CD4-positive, alpha-beta T cell treated with Interleukin-10 for 1 hour (primary cell): Measurements from ENCODE around the gene LAMTOR5.
"Not testable (repeated sequence)": the region's sequence is repeated elsewhere in the genome, so short reads cannot be mapped to it uniquely, and the experiment has no call there.

ENCODE experiments used
- DNase-seq: peaks from one replicate; pipeline ENCODE4 v3.0.0-alpha.2; 2020

The LAMTOR5 gene

DNA sequence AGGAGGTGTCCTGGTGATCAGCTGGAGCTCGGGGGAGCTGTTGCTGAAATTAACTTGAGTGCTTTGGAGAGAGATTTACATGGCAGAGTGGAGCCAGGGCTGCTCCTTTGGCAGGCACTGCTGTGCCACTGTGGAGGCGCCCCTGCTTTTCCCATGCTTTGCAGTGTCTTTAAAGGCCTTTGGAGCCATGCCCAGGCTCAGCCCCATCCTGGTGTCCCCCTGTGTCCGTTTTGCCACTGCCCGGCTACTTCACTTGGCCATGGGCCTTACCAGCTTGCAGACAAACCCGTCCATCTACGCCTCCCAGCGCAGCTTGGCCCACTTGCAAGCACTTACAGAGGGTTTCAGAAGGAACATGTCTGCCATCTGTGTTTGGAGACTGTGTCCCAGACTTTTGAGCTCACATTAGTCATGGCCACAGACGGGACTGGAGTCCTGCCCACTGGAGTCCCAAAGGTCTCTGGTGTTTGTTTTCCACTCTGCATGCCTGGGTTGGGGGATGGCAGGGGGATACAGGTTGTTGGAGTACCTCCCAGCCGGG, 18.2 kb upstream of the LAMTOR5 start:
- DNase-seq, result no peak

DNA sequence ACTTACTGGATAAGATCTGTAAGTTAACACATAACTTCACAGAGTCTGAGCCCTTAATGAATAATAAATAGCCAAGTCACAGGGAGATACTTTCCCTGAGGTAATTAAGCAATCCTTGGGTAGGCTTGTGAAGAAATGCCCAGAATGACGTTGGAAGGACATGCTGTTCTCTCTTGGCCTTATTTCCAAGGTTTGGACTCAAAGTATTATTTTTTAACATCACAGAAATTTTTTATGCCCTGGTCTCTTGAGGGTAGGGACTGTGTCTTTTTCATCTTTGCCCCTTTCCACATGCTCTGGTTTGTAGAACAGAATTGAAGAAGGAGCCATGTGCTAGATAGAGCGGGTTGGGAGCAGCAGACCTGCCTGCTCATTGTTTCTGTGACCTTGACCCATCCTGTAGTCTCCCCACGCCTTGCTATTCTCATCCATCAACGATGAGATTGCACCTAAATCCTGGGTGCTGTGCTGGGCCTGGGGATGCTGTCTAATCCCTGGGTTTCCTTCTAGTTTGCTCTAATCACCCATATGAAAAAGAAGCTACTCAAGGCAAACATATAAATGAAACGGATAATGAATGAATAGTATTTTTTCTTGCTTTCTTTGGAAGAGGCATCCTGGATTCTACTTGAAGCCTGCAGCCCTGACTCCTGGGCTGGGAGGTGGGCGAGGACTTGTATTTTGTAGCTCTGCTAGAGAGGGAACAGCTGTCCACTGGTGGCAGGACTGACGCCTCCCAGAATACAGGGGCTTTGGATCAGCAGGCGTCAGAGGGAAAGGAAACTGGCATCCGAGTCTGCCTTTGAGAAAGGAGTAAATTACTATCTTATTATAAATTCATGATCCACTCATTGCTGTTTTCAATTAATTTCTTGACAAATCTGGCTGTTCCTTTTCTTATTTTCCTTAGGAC, 17.5 kb upstream of the LAMTOR5 start:
- DNase-seq, result no peak

DNA sequence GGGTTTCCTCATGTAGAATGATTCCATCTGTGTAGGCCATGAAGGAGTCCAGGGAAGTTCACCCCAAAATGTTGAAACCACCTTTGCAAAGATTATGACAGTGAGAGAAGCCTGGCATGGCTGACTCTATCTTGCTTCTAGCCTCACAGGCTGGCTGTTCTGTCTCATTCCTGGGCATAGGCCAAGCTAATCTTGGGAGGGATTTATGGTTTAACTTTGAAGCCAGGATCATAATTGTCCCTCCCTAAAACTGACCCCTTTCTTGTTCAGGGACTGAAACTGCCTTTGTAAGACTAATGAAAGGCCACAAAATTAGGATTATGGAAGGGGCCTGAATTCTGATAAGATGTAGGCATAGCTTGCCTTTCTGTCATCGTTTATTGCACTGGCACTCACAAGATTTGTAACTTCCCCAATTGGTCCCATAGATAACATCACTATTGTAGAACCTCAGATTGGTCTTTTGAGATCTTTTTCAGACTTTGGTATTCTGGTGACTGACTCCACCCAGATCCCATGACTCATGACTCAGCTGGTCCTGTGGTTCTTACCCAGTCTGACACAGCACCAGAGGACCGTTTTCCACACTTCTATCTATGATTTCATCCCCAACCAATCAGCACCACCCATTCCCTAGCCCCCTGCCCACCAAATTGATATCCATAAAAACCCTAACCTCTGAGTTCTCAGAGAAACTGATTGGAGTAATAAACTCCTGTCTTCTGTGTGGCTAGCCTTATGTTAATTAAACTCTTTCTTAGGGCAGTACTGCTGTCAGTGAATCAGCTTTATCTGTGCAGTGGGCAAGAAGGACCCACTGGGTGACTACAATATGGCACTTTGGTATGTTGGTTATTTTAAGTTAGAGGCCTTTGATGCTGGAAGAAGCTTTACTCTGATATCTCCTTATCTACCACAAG, 13.6 kb upstream of the LAMTOR5 start:
- DNase-seq, result no peak

DNA sequence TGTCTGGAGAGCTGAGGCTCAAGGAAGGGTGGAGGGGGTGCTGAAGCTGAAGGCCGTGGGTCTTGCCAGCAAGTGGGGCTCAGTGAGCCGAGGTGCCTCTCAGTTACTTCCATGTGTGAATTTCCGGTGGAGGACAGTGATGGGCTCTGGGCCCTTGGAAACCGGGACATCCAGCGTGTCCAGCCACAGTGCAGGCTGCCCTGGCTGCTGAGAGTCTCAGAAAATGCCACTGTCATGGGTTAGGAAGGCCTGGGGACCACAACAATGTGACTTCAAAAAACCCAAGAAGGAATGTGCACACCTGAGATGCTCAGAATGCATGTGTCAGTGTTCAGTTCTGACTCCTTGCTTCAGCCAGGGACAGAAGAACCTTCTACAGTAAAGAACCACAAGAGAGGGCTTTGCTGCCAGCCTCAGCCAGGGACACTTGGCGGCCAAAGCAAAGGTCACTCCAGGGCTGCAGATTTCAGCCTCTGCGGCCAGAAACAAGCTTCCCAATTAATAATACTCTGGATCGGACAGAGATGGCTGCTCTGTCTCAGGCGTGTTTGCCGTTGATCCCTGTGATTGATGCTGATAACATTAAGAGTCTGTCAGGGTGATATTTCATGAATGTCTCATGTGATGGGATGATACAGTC, 12.6 kb upstream of the LAMTOR5 start:
- DNase-seq, result no peak

DNA sequence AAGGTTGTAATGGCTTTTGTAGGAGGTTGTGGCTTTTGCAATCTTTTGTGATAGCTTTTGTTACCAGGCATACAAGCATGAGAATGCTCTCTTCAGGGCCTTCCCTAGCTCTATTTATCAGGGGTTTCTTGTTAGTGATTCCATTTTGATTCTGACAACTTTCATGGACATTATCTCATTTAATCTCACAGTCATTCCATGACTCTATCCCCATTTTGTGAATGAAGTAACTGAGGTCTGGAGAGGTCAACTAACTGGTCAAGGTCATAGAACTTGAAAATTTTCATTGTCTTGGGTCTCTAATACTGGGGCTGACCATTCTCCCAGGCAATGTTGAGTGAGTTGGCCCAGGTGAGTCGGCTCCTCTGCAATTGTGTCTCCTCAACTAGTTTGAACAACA, 11.2 kb upstream of the LAMTOR5 start:
- no peak for DNase-seq

DNA sequence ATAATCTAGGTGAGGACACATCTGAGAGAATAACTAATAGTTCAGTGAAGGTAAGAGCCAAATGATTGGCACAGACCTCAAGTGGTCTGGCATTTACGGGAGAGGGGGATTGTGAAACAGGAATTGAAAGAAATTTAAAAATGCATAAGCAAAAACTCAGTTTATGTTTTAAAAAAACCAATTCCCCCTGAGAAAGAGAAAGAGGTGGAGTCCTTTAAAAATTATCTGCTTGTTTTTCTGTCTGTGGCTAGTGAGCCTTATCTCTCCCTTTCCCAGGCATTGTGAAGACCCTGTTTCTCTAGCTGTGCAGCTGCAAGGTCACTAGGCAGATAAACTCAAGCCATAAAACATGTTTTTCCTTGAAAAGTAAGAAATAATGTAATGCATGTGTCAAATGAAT, 5.6 kb upstream of the LAMTOR5 start:
- DNase-seq, result not testable (repeated sequence)

DNA sequence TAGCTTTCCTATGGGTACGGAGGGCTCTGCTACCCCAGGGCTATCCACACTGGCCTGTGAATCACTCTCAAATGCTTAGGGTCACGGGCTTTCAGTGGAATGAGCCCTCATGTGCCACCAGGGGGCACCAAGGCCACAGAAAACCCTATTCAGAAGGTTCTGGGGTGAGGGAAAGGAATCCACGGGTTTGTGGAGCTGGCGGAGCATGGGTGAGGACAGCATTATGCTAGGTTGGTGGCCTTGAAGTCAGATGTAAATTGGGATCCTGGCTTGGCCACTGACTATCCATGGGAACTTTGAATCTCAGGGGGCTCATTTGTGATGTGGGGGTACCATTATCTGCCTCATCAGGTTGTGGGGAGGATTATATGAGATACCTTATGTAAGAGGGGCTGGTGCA, 5.1 kb upstream of the LAMTOR5 start:
- peak; percentile 72 for DNase-seq

DNA sequence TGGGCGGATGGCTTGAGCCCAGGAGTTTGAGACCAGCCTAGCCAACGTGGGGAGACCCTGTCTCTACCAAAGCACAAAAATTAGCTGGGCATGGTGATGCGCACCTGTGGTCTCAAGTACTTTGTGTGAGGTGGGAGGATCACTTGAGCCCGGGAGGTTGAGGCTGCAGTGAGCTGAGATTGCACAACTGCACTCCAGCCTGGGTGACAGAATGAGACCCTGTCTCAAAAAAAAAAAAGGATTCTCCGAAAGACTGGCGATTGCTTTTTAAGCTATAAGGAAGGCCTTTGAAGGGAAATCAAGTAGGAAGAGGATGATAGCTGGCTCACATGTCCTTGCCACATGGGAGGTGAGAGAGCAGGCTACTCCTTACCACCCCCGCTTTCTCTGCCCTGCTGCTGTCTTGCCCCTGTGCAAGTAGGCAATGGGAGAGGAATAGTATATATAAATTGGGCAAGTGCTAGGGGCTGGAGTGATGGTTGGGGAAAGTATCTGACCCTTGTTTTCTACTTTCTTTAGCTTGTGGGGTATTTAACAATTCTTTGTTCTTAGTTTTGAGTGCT, 3.8 kb upstream of the LAMTOR5 start:
- DNase-seq, result no peak

DNA sequence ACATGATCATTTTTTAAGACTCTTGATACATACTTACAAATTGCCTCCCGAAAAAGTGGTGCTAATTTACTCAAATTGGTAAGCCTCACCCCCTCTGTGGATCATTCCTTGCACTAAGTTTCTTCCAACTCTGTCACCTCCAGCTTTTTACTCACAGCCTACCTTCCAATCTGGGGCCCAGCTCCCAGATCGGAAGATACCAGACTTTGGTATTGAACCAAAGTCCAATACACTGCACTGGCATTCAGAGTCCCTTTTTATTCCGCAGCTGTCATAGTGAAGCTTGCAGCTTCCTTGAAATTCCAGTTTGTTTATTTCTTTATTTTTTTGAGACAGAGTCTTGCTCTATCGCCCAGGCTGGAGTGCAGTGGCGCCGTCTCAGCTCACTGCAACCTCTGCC, 1.8 kb upstream of the LAMTOR5 start:
- no peak for DNase-seq

DNA sequence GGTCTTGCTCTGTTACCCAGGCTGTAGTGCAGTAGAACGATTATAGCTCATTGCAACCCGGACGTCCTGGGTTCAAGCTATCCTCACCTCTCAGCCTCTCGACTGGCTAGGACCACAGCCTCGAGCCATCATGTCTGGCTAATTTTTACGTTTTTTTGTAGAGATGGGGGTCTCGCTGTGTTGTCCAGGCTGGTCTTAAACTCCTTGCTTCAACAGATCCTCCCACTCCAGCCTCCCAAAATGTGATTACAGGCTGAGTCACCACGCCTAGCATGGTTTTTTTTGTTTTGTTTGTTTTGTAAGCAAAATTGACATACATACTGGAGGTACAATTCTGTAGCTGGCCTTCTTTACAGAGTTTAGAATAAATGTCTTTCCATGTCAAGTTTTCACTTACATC, 994 bp upstream of the LAMTOR5 start:
- DNase-seq, result no peak

DNA sequence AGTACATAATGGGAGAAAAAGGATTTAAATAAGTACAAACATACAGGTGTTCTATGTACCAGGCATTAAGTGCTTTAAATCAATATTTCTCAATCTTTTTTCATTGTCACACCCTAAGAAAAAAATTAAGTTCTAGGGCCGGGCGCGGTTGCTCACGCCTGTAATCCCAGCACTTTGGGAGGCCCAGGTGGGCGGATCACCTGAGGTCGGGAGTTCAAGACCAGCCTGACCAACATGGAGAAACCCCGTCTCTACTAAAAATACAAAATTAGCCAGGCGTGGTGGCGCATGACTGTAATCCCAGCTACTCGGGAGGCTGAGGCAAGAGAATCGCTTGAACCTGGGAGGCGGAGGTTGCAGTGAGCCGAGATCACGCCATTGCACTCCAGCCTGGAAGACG, 1.1 kb downstream of the LAMTOR5 start:
- DNase-seq, result not testable (repeated sequence)

DNA sequence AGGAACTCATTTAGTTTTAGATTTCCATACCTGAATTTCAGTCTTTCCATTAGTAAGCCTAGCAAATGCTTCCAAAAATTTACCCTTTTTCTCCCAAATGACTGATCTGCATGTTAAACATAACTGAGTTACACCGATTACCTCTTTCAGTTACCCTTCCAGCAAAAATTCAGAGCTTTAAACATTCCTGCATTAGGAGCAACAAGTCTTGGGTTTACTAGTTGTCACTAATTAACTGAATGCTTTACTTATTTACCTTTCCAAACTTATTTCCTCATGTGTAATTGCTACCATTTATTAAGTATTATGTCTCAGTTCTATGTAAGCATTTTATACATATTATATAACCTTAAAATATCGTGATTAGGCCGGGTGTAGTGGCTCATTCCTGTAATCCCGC, 3.1 kb downstream of the LAMTOR5 start:
- DNase-seq, result no peak

DNA sequence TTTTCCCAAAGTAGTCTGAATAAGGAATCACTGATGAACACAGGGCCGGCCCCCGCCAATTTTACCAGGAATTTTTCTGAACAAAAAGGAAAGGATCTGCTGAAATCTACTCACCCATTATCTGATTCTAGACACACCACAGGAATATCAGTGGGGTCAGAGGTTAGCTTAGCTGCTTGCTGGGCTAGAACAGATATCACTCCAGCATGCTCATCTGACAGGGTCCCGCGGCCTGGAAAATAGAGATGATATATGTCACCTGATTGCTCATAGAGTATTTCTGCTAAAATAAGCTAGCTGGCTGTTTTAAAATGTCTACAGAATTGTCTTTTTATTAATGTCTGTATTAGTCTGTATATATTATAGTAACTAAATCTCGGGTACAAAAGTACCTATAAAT, 3.7 kb downstream of the LAMTOR5 start:
- no peak for DNase-seq

DNA sequence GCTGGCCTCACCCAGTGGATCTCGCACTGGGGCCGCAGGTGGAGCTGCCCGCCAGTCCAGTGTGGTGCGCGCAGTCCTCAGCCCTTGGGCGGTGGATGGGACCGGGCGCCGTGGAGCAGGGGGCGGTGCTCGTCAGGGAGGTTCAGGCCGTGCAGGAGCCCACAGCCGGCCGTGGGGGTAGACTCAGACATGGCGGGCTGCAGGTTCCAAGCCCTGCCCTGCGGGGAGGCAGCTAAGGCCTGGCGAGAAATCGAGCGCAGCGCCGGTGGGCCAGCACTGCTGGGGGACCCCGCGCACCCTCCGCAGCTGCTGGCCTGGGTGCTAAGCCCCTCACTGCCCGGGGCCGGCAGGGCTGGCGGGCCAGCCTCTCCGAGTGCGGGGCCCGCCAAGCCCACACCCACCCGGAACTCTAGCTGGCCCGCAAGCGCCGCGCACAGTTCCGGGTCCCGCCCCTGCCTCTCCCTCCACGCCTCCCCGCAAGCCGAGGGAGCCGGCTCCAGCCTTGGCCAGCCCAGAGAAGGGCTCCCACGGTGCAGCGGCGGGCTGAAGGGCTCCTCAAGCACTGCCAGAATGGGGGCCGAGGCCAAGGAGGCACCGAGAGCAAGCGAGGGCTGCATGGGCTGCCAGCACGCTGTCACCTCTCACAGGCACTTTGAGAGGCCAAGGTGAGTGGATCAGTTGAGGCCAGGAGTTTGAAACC, 11.1 kb downstream of the LAMTOR5 start:
- not testable (repeated sequence) for DNase-seq

DNA sequence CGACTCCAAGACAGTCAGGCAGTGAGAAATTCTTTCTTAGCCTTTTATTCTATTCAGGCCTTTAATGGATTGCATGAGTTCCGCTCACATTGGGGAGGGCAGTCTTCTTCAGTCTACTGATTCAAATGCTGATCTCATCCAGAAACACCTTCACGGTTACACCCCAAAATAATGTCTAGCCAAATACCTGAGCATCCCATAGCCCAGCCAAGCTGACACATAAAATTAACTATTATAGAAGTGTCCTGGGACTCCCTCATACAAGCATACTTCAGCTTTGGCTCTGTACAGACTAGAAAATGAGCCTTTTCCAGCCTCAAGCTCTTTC, 13.0 kb downstream of the LAMTOR5 start:
- no peak for DNase-seq

DNA sequence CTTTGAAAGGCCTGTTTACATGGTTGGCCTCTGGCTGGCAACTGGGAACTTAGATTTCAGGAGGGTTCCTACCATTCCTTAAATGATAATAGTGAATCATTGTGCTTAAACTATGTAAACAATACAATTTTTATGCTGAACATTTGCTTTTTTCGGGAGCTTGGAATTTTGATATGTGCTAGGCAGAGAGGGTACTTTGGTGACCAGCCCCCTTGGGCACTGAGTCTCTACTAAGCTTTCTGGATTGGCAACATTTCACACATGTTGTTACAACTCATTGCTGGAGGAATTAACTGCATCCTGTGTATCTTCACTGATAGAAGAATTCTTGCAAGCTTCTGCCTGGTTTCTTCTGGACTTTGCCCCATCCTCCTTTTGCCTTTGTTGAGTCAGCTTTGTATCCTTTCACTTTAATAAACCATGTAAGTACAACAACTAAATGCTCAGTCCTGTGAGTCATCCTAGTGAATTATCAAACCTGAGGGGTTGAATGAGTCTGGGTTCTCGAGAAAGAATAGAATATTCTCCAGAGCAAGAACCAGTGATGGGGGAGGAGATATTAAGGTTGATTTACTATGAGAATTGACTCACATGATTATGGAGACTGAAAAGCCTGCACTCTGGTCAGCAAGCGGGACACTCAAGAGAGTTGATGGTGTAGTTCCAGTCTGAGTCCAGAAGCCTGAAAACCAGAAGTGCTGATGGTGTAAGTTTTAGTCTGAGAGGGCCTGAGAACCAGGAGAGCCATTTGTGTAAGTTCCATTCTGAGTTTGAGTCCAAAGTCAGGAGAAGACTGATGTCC, 13.6 kb downstream of the LAMTOR5 start:
- no peak for DNase-seq

DNA sequence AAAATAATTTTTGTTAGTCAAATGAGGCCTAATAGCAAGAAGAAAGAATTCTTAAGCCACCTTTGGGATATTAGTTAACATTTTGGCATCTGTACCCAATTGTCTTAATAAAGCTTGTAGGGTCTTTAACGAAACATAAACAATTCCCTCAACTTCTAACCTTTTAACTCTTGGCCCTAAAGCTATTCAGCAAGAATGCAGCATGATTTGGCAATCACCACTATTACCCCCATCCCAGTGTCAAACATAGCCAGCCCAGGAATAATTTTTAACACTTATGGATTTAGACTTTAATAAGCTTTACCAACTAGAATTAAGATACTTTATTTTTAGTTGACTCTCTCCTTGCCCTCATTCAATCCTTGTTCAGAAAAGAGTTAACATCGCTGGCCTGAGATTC, 14.2 kb downstream of the LAMTOR5 start:
- DNase-seq, result no peak

DNA sequence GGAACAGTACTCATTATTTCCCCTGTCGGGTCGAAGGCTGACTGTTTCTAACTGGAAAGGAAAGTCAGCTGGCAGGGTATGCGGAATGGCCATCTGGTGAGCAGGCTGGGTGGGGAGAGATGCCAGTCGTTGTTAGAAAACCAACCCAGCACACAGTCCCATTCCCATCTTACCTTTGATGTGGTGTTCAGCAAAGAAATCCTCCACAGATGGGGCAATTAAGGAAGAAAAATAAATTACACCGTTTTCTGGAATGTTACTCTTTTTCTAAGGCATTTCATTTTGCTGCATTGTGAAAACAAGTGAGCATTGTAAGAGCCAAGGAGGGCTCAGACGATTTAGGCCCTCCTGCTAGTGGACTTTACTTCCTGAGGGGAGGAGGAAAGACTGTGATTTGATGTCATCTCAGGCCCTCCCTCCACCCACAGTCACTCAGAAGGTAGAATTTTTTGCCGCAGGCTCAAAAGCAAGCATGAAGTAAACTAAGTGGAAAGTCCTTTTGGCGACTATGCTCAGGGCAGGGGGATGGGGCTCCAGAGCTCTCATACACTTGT, 16.7 kb downstream of the LAMTOR5 start, which contains the start of gene SLC16A4:
Gene SLC16A4 (minus strand): TSS at position 335 of the 554 bp plus-strand sequence. CDS start 1,703 bp downstream, outside the sequence.
- DNase-seq, result no peak

DNA sequence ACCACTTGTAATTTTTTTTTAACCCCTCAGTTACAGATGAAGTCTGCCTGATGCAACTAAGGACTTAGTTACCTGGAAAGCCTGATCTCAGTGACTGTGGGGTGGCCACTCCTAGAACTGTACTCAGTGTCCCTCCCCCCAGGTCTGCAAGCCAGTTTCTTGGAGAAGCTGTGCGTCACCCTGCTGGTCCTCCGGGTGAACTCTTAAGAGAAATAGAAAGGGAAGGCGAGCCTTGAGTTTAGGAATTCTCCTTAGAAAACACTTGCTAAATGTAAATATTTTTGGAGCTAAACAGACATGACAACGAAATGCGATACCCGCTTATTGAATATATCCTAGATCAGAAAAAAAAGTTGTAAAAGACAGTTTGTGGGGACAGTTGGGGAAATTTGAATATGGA, 17.4 kb downstream of the LAMTOR5 start:
- DNase-seq, result no peak

DNA sequence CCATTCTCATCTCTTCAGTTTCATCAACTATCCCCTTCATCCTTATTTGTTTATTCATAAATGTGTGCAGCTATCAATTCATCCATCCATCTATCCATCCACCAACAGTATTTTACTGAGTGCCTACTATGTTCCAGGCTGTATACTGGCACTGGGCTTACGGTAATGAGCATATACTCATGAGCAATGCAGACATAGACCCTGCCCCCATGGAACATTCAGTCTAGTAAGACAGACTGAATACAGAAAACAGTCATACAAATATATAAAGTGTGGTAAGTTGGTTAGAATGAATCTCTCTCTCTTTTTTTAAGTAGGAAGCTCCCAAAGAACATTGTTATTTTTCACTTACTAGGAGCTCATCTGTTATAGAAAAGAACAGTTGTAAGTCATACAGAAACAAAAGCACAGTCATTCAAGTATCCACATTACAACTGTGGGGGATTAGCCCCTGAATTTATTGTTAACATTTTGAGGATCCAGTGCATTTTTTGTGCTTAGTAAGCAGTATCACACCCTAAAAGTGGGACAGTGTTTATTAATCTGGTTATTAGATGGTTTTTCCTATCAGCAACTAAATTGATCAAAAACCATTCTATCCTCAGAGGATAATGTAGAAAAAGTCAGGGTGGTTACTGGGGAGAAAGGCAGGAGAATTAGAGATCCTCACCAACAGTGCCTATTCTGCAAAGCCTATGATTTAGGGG, 20.3 kb downstream of the LAMTOR5 start:
- no peak for DNase-seq
